OCI-LY1 (cell line): ENCODE results near the gene CCDC87.

ENCODE experiments used
- EZH2 ChIP-seq: fragments of 200-600 bp; sonication (generic), shearing (Covaris generic); IDR thresholded peaks from 2 replicates; pipeline ENCODE4 v1.8.0; 2017; ENCODE audit warnings: borderline replicate concordance, mixed run types, mild to moderate bottlenecking, antibody characterized with exemption, low read length, moderate library complexity, mixed read lengths
- TF ChIP-seq, protein P1 (sequence below): fragments of 200-600 bp; sonication (generic), shearing (Covaris generic); IDR thresholded peaks from 2 replicates; pipeline ENCODE4 v1.5.1; 2017; ENCODE audit warnings: mild to moderate bottlenecking, antibody characterized with exemption, low read length, moderate library complexity, mixed read lengths

DNA sequence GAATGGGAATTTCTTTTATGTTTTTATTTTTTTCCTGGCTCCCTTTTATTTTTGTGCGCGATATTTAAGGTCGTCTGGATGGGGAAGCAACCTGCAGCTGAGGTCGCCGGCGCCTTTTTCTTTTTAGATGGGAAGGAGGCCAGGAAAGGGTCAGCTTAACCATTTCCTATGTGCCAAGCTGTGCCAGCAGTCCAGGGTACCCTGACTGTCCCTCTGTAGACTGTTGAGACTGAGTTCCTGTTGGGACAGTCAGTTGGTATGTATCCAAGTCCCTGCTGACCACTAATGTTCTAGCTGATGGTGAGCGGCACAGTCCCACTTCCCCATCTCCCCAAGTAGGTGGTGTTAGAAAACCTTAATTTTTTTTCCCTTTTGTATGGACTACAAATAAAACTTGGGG, 34.1 kb upstream of the CCDC87 start:
- TF ChIP-seq, protein P1, sequence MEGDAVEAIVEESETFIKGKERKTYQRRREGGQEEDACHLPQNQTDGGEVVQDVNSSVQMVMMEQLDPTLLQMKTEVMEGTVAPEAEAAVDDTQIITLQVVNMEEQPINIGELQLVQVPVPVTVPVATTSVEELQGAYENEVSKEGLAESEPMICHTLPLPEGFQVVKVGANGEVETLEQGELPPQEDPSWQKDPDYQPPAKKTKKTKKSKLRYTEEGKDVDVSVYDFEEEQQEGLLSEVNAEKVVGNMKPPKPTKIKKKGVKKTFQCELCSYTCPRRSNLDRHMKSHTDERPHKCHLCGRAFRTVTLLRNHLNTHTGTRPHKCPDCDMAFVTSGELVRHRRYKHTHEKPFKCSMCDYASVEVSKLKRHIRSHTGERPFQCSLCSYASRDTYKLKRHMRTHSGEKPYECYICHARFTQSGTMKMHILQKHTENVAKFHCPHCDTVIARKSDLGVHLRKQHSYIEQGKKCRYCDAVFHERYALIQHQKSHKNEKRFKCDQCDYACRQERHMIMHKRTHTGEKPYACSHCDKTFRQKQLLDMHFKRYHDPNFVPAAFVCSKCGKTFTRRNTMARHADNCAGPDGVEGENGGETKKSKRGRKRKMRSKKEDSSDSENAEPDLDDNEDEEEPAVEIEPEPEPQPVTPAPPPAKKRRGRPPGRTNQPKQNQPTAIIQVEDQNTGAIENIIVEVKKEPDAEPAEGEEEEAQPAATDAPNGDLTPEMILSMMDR = no peak
- TF ChIP-seq EZH2 = no peak
